Ishikawa (cell line): ENCODE data around the gene PLXNB1.

Experiments
- CEBPB ChIP-seq: IDR thresholded peaks from 2 replicates; pipeline ENCODE4 v1.6.1; 2012
- CREB1 ChIP-seq: IDR thresholded peaks from 2 replicates; pipeline ENCODE4 v1.6.1; 2012; ENCODE audit warnings: low read depth
- EGR1 ChIP-seq: IDR thresholded peaks from 2 replicates; pipeline ENCODE4 v1.6.1; 2012
- EP300 ChIP-seq: IDR thresholded peaks from 2 replicates; pipeline ENCODE4 v1.6.1; 2012; ENCODE audit warnings: borderline replicate concordance
- FOXM1 ChIP-seq: IDR thresholded peaks from 2 replicates; pipeline ENCODE4 v1.6.1; 2012; ENCODE audit warnings: low read depth, borderline replicate concordance
- MAX ChIP-seq: IDR thresholded peaks from 2 replicates; pipeline ENCODE4 v1.6.1; 2012
- NFIC ChIP-seq: IDR thresholded peaks from 2 replicates; pipeline ENCODE4 v1.6.1; 2012
- RAD21 ChIP-seq: IDR thresholded peaks from 2 replicates; pipeline ENCODE4 v1.6.1; 2012; ENCODE audit warnings: low read depth
- REST ChIP-seq: IDR thresholded peaks from 2 replicates; pipeline ENCODE4 v1.6.1; 2012; ENCODE audit warnings: low read depth, mild to moderate bottlenecking
- TAF1 ChIP-seq: IDR thresholded peaks from 2 replicates; pipeline ENCODE4 v1.6.1; 2012; ENCODE audit warnings: low read depth, mild to moderate bottlenecking
- TCF12 ChIP-seq: IDR thresholded peaks from 2 replicates; pipeline ENCODE4 v1.6.1; 2012; ENCODE audit warnings: low read depth
- TEAD4 ChIP-seq: IDR thresholded peaks from 2 replicates; pipeline ENCODE4 v1.6.1; 2012
- USF1 ChIP-seq: IDR thresholded peaks from 2 replicates; pipeline ENCODE4 v1.6.1; 2012
- YY1 ChIP-seq: IDR thresholded peaks from 2 replicates; pipeline ENCODE4 v1.6.1; 2012; ENCODE audit warnings: low read depth
- ZBTB7A ChIP-seq: IDR thresholded peaks from 2 replicates; pipeline ENCODE4 v1.6.1; 2012; ENCODE audit warnings: low read depth

PLXNB1 gene

GRCh38 chr3:48469046-48469915 lies 39.4 kb upstream of the PLXNB1 start:
- TF ChIP-seq YY1 (no peak), USF1 (no peak), EGR1 (no peak), FOXM1 (no peak), REST (no peak), NFIC (no peak), RAD21 (no peak), CREB1 (no peak), TCF12 (no peak), MAX (no peak), ZBTB7A (no peak), TEAD4 (no peak), EP300 (no peak), TAF1 (no peak), CEBPB (no peak)

- TF ChIP-seq EP300 = no peak
- TF ChIP-seq MAX = no peak
- TF ChIP-seq EGR1 = no peak
- TF ChIP-seq TCF12 = no peak
- TF ChIP-seq USF1 = no peak
Measured at GRCh38 chr3:48468329-48468731, 38.4 kb upstream of the PLXNB1 start.

- no peak for TF ChIP-seq FOXM1
- no peak for TF ChIP-seq NFIC
- no peak for TF ChIP-seq TCF12
- TF ChIP-seq YY1 = no peak
- TF ChIP-seq REST = no peak
- no peak for TF ChIP-seq CREB1
- TF ChIP-seq TAF1 = no peak
- no peak for TF ChIP-seq ZBTB7A
- TF ChIP-seq MAX = no peak
- no peak for TF ChIP-seq EGR1
Measured at GRCh38 chr3:48467473-48468267, 37.8 kb upstream of the PLXNB1 start.

GRCh38 chr3:48467110-48467454 lies 37.2 kb upstream of the PLXNB1 start:
- TF ChIP-seq FOXM1 (no peak), ZBTB7A (no peak), REST (no peak)
